DOHH2 (cell line): ENCODE data around the gene BCO2.

Source experiments
- H3F3A ChIP-seq: fragments of 200-600 bp; sonication (generic), shearing (Covaris generic); 2 replicates; pipeline ENCODE4 v1.6.0; 2016; ENCODE audit warnings: antibody characterized with exemption, mild to moderate bottlenecking; ENCODE audit not compliant: control insufficient read depth, insufficient read depth
- H3K27ac ChIP-seq: fragments of 200-600 bp; sonication (generic); 2 replicates; pipeline ENCODE4 v1.5.1; 2014; ENCODE audit warnings: low read depth, mild to moderate bottlenecking, low read length, moderate library complexity
- H3K27me3 ChIP-seq: fragments of 200-600 bp; sonication (generic); 2 replicates; pipeline ENCODE4 v1.6.1; 2014; ENCODE audit warnings: mild to moderate bottlenecking, low read length, mixed read lengths; ENCODE audit not compliant: control insufficient read depth
- H3K36me3 ChIP-seq: fragments of 200-600 bp; sonication (generic); 2 replicates; pipeline ENCODE4 v1.6.1; 2014; ENCODE audit warnings: mild to moderate bottlenecking, low read length, moderate library complexity, mixed read lengths; ENCODE audit not compliant: control insufficient read depth
- H3K4me1 ChIP-seq: fragments of 200-600 bp; sonication (generic); 2 replicates; pipeline ENCODE4 v1.6.1; 2014; ENCODE audit warnings: mild to moderate bottlenecking, low read length, mixed read lengths; ENCODE audit not compliant: control insufficient read depth
- H3K4me2 ChIP-seq: fragments of 200-600 bp; sonication (generic); 2 replicates; pipeline ENCODE4 v1.6.0; 2014; ENCODE audit warnings: mild to moderate bottlenecking, low read length, moderate library complexity
- H3K4me3 ChIP-seq: fragments of 200-600 bp; sonication (generic); 2 replicates; pipeline ENCODE4 v1.5.1; 2014; ENCODE audit warnings: mild to moderate bottlenecking, low read length, mixed read lengths
- H3K79me2 ChIP-seq: fragments of 200-600 bp; sonication (generic); 2 replicates; pipeline ENCODE4 v1.6.1; 2014; ENCODE audit warnings: mild to moderate bottlenecking, low read length, mixed read lengths; ENCODE audit not compliant: control insufficient read depth
- H3K9me2 ChIP-seq: fragments of 200-600 bp; sonication (generic); replicated peaks from 2 replicates; pipeline ENCODE4 v1.6.1; 2014; ENCODE audit warnings: mild to moderate bottlenecking, low read length, mixed read lengths; ENCODE audit not compliant: control insufficient read depth
- H3K9me3 ChIP-seq: fragments of 200-600 bp; sonication (generic); 2 replicates; pipeline ENCODE4 v1.6.1; 2014; ENCODE audit warnings: antibody characterized with exemption, low read length, mixed read lengths; ENCODE audit not compliant: control insufficient read depth, insufficient read depth
- H4K20me1 ChIP-seq: fragments of 200-600 bp; sonication (generic); 2 replicates; pipeline ENCODE4 v1.6.0; 2014; ENCODE audit warnings: low read depth, mild to moderate bottlenecking, antibody characterized with exemption, low read length, moderate library complexity; ENCODE audit not compliant: control insufficient read depth, insufficient read depth
- EZH2phosphoT487 ChIP-seq: fragments of 200-600 bp; sonication (generic); IDR thresholded peaks from 2 replicates; pipeline ENCODE4 v1.6.1; 2017; ENCODE audit warnings: borderline replicate concordance, mild to moderate bottlenecking, antibody characterized with exemption, low read length, moderate library complexity, mixed read lengths
- TF ChIP-seq, protein P1 (sequence below): fragments of 200-600 bp; sonication (generic); IDR thresholded peaks from one replicate; pipeline ENCODE4 v1.5.1; 2014; ENCODE audit warnings: antibody characterized with exemption, mild to moderate bottlenecking, low read depth, low read length; ENCODE audit not compliant: poor library complexity, severe bottlenecking

The BCO2 gene

DNA sequence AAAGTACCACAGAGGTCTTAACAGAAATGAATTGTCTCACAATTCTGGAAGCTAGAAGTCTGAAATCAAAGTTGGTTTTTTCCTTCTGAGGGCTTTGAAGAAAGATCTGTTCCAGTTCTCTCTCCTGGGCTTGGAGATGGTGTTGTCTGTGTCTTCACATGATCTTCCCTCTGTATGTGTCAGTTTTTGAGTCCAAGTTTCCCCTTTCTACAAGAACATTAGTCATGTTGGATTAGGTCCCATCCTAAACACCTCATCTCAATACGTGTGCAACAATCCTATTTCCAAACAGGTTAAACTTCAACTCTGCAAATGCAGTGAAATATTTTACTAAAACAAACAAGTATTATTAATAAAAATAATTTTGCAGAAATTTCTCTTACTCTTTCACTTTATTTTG, 47.8 kb downstream of the BCO2 start:
- no peaks in the 10 kb centered on the region for H3K27me3 ChIP-seq
- no peak overlapping the region for H3K27ac ChIP-seq
- H3K4me1 ChIP-seq: peaks cover 17% of the 10 kb centered on the region
- no peak overlapping the region for H3K4me2 ChIP-seq
- no peaks in the 10 kb centered on the region for H3K9me3 ChIP-seq
- no peak overlapping the region for H3K4me3 ChIP-seq
- no peak for TF ChIP-seq EZH2phosphoT487
- TF ChIP-seq, protein P1, sequence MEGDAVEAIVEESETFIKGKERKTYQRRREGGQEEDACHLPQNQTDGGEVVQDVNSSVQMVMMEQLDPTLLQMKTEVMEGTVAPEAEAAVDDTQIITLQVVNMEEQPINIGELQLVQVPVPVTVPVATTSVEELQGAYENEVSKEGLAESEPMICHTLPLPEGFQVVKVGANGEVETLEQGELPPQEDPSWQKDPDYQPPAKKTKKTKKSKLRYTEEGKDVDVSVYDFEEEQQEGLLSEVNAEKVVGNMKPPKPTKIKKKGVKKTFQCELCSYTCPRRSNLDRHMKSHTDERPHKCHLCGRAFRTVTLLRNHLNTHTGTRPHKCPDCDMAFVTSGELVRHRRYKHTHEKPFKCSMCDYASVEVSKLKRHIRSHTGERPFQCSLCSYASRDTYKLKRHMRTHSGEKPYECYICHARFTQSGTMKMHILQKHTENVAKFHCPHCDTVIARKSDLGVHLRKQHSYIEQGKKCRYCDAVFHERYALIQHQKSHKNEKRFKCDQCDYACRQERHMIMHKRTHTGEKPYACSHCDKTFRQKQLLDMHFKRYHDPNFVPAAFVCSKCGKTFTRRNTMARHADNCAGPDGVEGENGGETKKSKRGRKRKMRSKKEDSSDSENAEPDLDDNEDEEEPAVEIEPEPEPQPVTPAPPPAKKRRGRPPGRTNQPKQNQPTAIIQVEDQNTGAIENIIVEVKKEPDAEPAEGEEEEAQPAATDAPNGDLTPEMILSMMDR: no peak
- H3K9me2 ChIP-seq: no peaks in the 10 kb centered on the region
- no peaks in the 10 kb centered on the region for H4K20me1 ChIP-seq
- peaks cover 1% of the 10 kb centered on the region for H3K36me3 ChIP-seq
- H3K79me2 ChIP-seq: peaks cover 17% of the 10 kb centered on the region
- no peaks in the 10 kb centered on the region for H3F3A ChIP-seq

DNA sequence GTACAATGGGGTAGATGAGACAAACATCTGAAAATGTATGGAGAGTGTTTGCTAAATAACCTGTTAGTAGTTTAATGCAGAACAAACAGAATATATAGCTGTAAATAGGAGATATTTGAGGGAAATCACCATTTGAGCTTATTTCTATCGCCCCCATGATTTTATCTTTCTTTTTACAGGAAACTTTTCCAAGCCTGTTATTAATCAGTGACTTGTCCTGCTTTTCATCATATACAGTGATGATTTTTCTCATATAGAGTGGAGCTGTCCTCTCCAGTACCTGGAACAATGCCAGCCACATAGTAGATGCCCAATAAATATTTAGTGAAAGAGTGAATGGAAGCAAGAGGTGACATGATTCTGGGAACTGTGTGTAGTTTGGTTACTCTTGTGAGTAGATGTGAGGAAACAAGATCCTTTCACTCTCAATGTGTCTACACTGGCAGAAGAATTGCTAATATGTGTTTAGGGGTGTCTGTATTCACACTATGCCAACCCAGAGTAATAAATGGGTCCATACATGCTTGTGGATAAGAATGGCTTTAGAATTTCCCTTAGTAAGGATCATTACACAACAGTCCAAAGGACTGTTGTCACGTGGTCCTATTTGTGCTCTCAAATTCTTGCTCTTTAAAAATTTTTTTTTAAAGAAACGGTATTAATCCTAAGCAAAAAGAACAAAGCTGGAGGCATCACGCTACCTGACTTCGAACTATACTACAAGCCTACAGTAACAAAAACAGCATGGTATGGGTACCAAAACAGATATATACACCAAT, 48.6 kb downstream of the BCO2 start:
- Histone ChIP-seq H4K20me1 (no peaks in the 10 kb centered on the region), H3K79me2 (peaks cover 21% of the 10 kb centered on the region), H3K9me2 (no peaks in the 10 kb centered on the region), H3K4me3 (no peak overlapping the region), H3K9me3 (no peaks in the 10 kb centered on the region), H3K27me3 (no peaks in the 10 kb centered on the region), H3K27ac (no peak overlapping the region), H3K4me1 (peaks cover 17% of the 10 kb centered on the region), H3K36me3 (peaks cover 9% of the 10 kb centered on the region), H3F3A (no peaks in the 10 kb centered on the region), H3K4me2 (no peak overlapping the region)
- TF ChIP-seq, protein P1: no peak
- no peak for TF ChIP-seq EZH2phosphoT487

DNA sequence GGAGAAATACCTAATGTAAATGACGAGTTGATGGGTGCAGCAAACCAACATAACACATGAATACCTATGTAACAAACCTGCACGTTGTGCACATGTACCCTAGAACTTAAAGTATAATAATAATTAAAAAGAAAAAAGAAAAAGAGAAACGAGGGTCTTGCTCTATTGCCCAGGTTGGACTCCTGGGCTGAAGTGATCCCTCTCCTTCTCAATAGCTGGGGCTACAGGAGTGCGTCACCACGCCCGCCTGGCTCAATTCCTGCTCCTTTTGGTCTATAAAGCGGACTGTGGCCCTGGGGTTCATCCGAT, 50.4 kb downstream of the BCO2 start:
- peak overlapping the region; percentile 99 for H3K4me3 ChIP-seq
- no peaks in the 10 kb centered on the region for H3K27me3 ChIP-seq
- H3K79me2 ChIP-seq: peaks cover 21% of the 10 kb centered on the region
- H3K27ac ChIP-seq: peak overlapping the region; percentile 63
- H3K4me2 ChIP-seq: peak overlapping the region; percentile 90
- no peaks in the 10 kb centered on the region for H3K9me2 ChIP-seq
- peaks cover 27% of the 10 kb centered on the region for H3K36me3 ChIP-seq
- TF ChIP-seq, protein P1: no peak
- TF ChIP-seq EZH2phosphoT487: no peak
- peaks cover 14% of the 10 kb centered on the region for H3K4me1 ChIP-seq
- no peaks in the 10 kb centered on the region for H3F3A ChIP-seq
- H4K20me1 ChIP-seq: no peaks in the 10 kb centered on the region
- no peaks in the 10 kb centered on the region for H3K9me3 ChIP-seq
